ENCODE results near the gene MKNK2. TPM values are rescaled to one million over a fixed set of nuclear protein-coding genes. Genes with fewer than 3 reads are reported as not detected.

Gene MKNK2
- total RNA-seq, 1 donor: 82.5 TPM

DNA sequence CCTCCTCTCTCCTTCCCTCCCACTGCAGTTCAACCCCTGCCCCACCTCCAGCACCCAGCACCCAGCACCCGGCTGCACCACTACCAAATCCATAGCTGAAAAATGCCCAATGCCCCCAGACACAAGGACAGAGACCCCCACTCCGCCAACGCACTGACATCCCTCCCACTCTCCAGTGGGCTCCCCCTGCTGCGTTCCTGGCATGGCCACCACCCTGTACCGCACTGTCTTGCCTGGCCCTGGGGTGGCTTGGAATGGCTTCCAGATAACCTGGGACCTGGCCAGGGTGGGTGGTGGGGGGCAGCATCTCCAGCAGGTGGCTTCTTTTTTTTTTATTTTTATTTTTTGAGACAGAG is 5.8 kb upstream of the MKNK2 start:
- TF ChIP-seq, protein P1, sequence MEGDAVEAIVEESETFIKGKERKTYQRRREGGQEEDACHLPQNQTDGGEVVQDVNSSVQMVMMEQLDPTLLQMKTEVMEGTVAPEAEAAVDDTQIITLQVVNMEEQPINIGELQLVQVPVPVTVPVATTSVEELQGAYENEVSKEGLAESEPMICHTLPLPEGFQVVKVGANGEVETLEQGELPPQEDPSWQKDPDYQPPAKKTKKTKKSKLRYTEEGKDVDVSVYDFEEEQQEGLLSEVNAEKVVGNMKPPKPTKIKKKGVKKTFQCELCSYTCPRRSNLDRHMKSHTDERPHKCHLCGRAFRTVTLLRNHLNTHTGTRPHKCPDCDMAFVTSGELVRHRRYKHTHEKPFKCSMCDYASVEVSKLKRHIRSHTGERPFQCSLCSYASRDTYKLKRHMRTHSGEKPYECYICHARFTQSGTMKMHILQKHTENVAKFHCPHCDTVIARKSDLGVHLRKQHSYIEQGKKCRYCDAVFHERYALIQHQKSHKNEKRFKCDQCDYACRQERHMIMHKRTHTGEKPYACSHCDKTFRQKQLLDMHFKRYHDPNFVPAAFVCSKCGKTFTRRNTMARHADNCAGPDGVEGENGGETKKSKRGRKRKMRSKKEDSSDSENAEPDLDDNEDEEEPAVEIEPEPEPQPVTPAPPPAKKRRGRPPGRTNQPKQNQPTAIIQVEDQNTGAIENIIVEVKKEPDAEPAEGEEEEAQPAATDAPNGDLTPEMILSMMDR (IDR thresholded peaks at IDR 0.05; ENCODE audit: extremely low read depth, low read depth, low read length): no peak

DNA sequence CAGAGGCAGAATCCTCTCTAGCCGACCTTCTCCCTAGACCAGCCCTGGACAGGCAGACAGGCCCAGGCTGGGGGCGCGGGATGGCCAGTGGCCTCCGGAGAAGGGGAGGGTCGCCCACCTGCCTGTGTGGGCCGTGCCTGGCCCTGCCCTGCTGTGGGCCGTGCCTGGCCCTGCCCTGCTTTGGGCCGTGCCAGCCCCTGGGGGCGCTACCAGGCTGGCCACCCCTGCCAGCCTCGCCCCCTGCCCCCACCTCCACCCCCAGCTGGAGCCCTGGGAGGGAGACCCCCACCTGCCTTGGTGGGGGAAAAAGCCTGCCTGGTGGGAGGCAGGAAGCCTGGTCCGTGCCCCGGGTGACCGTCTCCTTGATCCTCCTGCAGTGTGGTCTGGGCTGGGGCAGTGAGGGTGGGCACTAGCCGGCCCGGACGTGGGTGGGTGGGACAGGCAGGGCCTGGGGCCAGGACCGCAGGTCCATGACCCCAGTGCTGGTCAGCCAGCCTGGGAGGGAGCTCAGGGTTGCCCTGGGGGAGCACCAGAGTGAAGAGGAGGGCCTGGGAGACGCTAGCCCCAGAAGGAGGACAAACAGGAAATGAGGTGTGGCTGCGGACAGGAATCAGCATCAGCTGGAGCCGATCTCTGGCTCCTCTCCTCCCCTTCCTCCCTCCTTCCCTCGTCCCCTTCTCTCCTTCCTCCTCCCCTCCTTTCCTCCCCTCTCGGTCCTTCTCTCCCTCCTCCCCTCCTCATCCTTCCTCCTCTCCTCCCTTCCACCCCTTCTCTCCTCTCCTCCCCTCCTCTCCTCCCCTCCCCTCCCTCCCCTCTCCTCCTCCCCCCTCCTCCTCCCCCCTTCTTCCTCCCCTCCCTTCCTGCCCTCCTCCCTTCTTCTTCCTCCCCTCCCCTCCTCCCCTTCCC is 5.1 kb upstream of the MKNK2 start:
- Histone ChIP-seq H3K4me1 (ENCODE audit: insufficient read depth, low read length) (peaks cover 31% of the 10 kb centered on the region), H3K4me2 (ENCODE audit: insufficient read depth, low read length) (peak overlapping the region; percentile 70), H2AFZ (ENCODE audit: low read length) (peak overlapping the region; percentile 94), H3K27ac (ENCODE audit: low read depth, low read length) (peak overlapping the region; percentile 48), H3K27me3 (ENCODE audit: insufficient read depth, low read length) (no peaks in the 10 kb centered on the region), H3K9me3 (ENCODE audit: low read depth, low read length) (no peaks in the 10 kb centered on the region), H4K20me1 (ENCODE audit: insufficient read depth, low read length) (no peaks in the 10 kb centered on the region), H3K4me3 (ENCODE audit: insufficient read depth, low read length) (peak overlapping the region; percentile 40), H3K36me3 (ENCODE audit: insufficient read depth, low read length) (no peaks in the 10 kb centered on the region), H3K79me2 (ENCODE audit: insufficient read depth, low read length) (no peaks in the 10 kb centered on the region)
- TF ChIP-seq, protein P1 (IDR thresholded peaks at IDR 0.05; ENCODE audit: extremely low read depth, low read depth, low read length): no peak
- peak; percentile 93 for DNase-seq (ENCODE audit: insufficient read length, low spot score, missing footprints)

More for the DNA sequence above, 5.8 kb upstream of the MKNK2 start:
- no peaks in the 10 kb centered on the region for H4K20me1 ChIP-seq (ENCODE audit: insufficient read depth, low read length)
- H3K4me3 ChIP-seq (ENCODE audit: insufficient read depth, low read length): no peak overlapping the region
- DNase-seq (ENCODE audit: insufficient read length, low spot score, missing footprints): peak; percentile 17
- no peaks in the 10 kb centered on the region for H3K27me3 ChIP-seq (ENCODE audit: insufficient read depth, low read length)
- H3K4me2 ChIP-seq (ENCODE audit: insufficient read depth, low read length): no peak overlapping the region
- H3K79me2 ChIP-seq (ENCODE audit: insufficient read depth, low read length): no peaks in the 10 kb centered on the region
- H3K36me3 ChIP-seq (ENCODE audit: insufficient read depth, low read length): no peaks in the 10 kb centered on the region
- no peaks in the 10 kb centered on the region for H3K9me3 ChIP-seq (ENCODE audit: low read depth, low read length)
- peaks cover 27% of the 10 kb centered on the region for H3K4me1 ChIP-seq (ENCODE audit: insufficient read depth, low read length)
- no peak overlapping the region for H2AFZ ChIP-seq (ENCODE audit: low read length)
- no peak overlapping the region for H3K27ac ChIP-seq (ENCODE audit: low read depth, low read length)

DNA sequence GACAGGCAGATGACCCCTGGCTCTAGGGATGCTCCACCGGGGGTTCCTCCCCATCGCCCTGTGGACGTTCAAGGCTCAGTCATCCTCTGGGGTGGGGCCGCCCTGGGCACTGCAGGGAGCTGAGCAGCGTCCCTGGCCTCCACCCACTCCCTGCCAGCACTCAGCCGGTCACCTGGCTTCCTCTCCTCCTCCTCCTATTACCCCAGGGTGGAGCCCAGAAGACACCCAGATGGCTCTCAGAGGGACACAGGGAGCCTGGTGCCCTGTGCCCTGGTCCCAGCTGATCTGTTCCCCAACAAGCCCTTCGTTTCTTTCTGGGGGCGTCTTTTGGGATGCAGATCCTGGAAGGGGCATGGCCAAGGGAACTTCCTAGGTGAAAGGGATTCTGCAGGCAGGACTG is 3.7 kb upstream of the MKNK2 start:
- H4K20me1 ChIP-seq (ENCODE audit: insufficient read depth, low read length): peaks cover 8% of the 10 kb centered on the region
- TF ChIP-seq, protein P1 (IDR thresholded peaks at IDR 0.05; ENCODE audit: extremely low read depth, low read depth, low read length): no peak
- no peak overlapping the region for H3K27ac ChIP-seq (ENCODE audit: low read depth, low read length)
- no peaks in the 10 kb centered on the region for H3K27me3 ChIP-seq (ENCODE audit: insufficient read depth, low read length)
- no peaks in the 10 kb centered on the region for H3K36me3 ChIP-seq (ENCODE audit: insufficient read depth, low read length)
- H3K4me1 ChIP-seq (ENCODE audit: insufficient read depth, low read length): peaks cover 19% of the 10 kb centered on the region
- peaks cover 11% of the 10 kb centered on the region for H3K79me2 ChIP-seq (ENCODE audit: insufficient read depth, low read length)
- no peak overlapping the region for H2AFZ ChIP-seq (ENCODE audit: low read length)
- H3K4me2 ChIP-seq (ENCODE audit: insufficient read depth, low read length): no peak overlapping the region
- peak; percentile 65 for DNase-seq (ENCODE audit: insufficient read length, low spot score, missing footprints)
- no peak overlapping the region for H3K4me3 ChIP-seq (ENCODE audit: insufficient read depth, low read length)
- no peaks in the 10 kb centered on the region for H3K9me3 ChIP-seq (ENCODE audit: low read depth, low read length)

DNA sequence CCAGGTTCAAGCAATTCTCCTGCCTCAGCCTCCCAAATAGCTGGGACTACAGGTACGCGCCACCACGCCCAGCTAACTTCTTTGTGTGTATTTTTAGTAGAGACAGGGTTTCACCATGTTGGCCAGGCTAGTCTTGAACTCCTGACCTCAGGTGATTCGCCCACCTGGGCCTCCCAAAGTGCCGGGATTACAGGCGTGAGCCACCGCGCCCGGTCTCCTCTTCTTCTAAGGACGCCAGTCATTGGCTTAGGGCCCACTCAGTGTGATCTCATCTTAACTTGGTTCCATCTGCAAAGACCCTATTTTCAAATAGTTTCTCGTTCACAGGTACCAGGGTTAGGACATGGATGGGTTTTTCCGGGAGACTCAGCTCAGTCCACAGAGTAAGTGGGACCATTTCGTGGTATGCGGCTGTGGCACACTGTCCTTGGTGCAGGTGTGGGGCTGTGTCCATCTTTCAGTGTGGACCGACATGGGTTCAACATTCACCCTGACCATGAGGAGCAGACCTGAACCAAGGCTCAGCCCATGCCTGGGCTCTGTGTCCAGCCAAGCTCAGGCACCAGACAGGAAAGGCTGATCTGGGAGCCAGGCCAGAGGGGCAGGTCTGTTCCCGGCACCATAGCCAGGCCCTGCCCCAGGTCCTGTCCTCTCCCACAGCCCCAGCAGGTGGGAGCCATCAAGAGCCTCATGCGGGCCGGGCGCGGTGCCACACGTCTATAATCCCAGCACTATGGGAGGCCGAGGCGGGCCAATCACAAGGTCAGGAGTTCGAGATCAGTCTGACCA is 2.8 kb upstream of the MKNK2 start:
- Histone ChIP-seq H3K4me1 (ENCODE audit: insufficient read depth, low read length) (peaks cover 22% of the 10 kb centered on the region), H3K27ac (ENCODE audit: low read depth, low read length) (no peak overlapping the region), H3K27me3 (ENCODE audit: insufficient read depth, low read length) (no peaks in the 10 kb centered on the region), H3K36me3 (ENCODE audit: insufficient read depth, low read length) (no peaks in the 10 kb centered on the region), H2AFZ (ENCODE audit: low read length) (no peak overlapping the region), H3K4me2 (ENCODE audit: insufficient read depth, low read length) (no peak overlapping the region), H4K20me1 (ENCODE audit: insufficient read depth, low read length) (peaks cover 18% of the 10 kb centered on the region), H3K9me3 (ENCODE audit: low read depth, low read length) (no peaks in the 10 kb centered on the region), H3K4me3 (ENCODE audit: insufficient read depth, low read length) (no peak overlapping the region), H3K79me2 (ENCODE audit: insufficient read depth, low read length) (peaks cover 20% of the 10 kb centered on the region)
- TF ChIP-seq, protein P1 (IDR thresholded peaks at IDR 0.05; ENCODE audit: extremely low read depth, low read depth, low read length): no peak
- DNase-seq (ENCODE audit: insufficient read length, low spot score, missing footprints): peak; percentile 54

Measured in osteoblast (primary cell).